Glomerular visceral epithelial cell (primary cell): ENCODE results near the gene SMG6.
"Not testable (repeated sequence)": the region's sequence is repeated elsewhere in the genome, so short reads cannot be mapped to it uniquely, and the experiment has no call there.

Source experiments
- DNase-seq: peaks from one replicate; pipeline ENCODE4 v3.0.0-alpha.2; 2016; ENCODE audit errors: extremely low spot score

The SMG6 gene

DNA sequence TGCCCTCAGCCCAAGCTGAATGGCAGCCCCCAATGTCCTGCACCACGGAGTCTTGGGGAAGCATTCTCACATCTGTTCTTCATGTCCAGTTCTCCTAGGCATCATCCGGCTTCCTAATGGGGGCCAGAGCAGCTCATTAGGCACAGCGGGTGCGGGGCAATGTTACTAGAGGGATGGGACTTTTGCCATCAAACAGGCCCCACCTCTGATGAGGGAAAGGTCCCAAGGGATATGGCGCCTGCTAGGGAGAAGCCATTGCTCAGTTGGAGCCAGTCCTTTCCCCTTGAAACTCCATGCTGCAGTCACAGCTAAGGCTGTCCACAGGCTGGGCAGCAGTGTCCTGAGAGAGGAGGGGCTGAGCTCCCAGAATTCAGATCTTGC, 275.4 kb downstream of the SMG6 start:
- DNase-seq = no peak

- DNase-seq = no peak
Measured at GRCh38 chr17:2027528-2028233, 275.9 kb downstream of the SMG6 start.

- DNase-seq = peak; percentile 66
Measured at GRCh38 chr17:2025622-2026309, 277.8 kb downstream of the SMG6 start.

DNA sequence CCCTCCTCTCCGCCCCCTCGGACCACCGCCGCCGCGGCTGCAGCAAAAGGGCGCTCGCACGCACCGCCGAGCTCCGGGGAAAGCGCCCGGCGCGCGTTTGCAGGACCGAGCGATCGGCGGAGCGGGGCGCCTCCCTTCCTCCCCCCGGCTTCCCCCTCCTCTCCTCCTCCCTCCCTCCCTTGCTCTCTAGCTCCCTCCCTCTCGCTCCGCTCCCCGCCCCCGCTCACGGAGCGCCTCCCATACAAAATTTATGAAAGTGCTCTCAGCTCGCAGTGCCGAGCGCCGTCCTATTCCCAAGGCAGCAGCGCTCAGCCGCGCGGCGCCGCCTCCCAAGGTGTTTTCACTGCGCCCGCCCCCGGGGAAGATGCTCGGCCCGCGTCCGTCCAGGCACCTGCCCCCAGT, 278.4 kb downstream of the SMG6 start, which contains the start of gene RTN4RL1:
RTN4RL1 (minus strand) TSS at position 115 of the 402 bp plus-strand sequence. CDS start 469 bp downstream, outside the sequence.
- peak; percentile 27 for DNase-seq

GRCh38 chr17:2024572-2025219, 278.9 kb downstream of the SMG6 start:
- no peak for DNase-seq

DNA sequence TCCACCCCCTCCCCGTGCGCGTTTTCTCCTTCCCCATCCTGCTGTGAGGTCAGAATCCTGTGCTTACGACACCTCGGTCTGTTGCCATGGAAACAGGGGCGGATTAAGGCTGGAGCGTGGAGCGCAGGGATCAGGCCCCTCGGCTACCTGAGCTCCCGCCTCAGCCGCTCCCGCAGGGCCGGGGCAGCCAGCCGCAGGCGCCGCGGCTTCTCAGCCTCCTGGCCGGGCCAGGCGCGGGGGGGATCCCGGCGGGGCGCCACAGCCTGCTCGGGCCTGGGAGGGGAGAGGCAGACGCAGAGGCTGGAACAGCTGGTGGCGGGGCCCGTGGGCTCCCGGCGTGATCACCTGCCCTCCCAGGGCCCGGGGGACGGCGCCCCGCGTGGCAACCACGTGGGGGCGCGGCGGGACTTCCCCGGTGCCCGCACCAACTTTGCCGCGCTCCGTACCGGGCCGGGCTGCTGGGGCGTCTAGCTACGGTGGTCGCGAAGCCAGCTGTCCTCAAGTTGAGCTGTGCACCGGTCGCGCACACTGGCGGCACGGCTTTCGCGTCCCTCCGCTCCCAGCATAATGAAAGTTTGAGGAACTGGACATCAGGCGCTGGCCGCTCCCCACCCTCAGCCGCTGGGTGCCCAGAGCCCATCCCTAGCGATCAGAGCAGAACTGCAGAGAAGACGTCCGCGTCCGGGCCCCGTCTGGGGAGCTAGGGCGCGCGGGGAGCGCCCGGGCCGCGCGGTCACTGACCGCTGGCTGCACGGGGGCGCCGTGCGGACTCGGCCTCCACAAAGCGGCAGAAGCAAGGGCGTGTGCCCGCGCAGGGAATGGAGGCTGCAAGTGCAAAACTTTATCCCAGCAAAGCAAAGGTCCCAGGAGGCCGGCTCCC, 279.7 kb downstream of the SMG6 start:
- no peak for DNase-seq

DNA sequence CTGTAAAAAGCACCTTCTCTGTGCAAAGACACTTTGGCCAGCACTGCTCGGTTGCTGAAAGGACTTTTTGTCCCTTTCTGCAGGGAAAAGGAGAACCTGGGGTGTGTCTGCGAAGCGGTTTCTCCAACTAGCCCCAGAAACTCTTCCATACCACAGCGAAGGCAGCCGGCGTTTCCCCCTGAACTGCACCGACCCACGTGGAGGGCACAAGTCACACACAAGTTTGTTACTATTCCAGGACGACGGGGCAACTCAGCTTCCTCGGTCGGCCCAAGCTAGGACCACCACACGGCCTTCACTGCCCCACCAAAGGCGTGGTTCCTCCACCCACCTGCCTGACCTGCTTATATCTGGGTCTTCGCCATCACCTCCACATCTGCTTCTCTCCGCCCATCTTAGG, 280.3 kb downstream of the SMG6 start:
- DNase-seq = no peak

DNA sequence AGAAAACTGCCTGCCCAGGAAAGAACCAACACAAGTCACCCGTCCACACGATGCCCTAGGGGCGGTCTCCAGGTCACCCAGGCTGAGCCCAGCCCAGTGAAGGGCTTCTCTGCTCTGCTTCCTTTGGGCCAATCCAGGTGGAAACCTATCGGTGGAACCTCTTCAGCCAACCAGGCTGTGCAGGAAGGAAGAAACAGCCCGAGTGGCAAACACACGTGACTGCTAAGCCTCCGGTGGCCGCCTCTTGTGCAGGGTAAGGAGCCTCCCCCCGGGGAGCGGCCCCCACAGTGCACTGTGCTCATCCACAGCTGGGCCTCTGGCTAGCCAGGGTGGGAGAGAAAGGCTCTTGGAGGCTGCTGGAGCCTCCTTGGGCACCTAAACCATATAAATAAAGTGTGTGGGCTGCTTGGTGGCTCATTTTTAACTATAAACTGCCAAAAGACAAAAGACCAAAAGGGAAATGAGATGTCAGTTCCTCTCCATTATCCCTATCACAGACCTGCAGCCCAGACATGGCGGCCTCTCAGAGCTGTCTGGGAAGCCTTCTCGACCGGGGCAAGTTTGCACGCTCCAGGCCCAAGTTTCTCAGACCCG, 280.8 kb downstream of the SMG6 start:
- no peak for DNase-seq

GRCh38 chr17:2020721-2021120, 282.9 kb downstream of the SMG6 start:
- DNase-seq = no peak

DNA sequence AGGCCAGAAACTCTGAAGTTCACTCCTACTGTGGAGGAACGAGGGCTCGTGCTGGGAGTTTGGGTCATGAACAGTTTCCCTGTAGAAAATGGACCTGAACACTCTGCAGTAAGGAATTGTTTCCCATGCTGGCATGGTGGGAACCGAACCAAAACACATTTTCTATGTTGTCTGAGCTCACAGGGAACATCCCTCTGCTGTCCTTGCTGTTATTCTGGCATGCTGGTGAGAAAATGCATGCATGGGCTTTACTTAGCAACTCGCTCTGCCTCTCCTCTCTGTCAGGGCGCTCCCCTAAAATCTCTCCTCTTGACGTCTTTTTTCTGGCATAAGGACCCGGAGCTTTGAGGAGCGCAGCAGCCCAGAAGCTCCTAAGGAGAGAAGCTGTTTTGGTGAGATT, 283.9 kb downstream of the SMG6 start:
- no peak for DNase-seq

DNA sequence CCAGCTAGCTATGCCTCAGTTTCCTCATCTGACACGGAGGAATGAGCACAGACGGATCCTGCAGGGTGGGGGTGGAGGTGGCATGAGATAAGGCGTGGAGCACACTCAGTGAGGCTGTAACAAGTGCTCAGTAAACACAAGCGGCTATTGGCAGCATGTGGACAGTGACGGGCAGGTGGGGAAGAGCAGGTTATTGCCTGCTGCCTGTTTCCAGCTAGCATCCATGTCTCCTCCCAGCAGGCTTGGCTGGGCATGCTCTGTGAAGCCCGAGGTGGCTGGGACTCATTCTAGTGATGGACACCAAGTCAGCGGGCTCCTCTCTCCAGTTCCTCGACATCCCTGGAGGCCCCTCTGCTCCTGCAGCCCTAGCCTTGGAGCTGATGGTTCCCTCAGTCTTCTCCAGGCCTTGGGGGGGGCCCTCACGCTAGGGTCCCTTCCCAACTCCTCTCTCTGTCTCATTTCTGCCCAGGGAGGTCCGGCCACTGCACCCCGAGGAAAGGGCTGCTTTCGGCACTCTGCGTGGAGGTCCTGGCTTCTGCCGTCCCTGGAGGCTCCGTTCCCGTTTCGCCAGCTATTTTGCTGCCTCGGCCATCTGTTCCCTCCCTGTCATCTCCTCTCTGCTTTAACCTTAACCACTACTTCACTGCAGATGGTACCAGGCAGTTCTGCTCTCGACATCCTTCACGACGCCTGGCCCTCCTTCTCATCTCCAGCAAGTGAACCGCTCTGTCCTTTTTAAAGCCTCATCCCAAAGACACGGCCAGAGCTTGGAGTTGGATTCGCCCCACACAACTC, 284.7 kb downstream of the SMG6 start:
- no peak for DNase-seq

DNA sequence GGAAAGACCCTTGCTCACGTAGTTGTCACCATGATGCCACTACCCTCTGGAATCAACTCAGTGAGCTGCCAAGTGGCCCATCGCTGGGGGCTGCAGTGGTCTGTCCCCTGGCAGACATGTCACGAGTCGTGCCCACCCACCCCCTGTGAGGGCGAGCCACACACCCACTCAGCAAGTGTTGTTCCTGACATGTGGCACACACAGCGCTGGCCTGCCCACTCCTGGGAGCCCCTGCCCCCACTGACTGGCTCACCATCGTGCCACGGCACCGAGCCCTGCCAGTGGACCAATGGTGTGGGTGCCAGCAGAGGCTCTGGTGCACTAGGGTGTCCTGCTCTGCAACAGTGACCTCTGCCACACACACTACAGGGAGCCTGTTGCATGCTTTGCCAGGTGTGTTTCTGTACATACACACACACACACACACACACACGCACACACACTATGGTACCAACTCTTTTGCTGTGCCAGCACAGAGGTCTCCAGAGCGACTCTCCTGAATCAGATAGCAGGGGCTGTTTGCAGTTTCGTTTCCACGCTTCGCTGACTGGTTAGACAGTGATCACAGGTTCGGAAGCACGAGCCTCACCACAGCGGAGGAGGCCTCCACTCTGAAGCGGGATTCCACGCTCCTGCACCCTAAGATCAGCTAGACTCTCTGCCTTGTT, 286.2 kb downstream of the SMG6 start:
- peak; percentile 52 for DNase-seq

DNA sequence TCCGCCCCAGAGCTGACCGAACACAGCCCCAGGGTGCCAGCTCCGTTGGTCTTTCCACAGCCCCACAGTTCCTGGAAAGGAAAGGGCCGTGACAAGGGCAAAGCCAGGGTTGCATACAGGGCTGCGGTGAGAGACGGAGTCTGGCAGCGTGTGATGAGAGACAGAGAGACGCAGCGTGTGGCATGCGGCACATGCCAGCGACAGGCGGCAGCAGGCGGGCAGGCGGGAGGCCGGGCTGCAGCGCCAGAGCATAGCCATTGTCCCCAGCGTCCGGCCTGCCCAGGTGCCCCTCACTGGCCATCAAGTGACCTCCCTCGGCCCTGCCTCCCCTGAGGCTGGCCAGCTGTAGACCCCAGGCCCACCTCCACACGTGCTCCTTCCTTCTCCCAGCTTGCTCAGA, 287.1 kb downstream of the SMG6 start:
- no peak for DNase-seq

DNA sequence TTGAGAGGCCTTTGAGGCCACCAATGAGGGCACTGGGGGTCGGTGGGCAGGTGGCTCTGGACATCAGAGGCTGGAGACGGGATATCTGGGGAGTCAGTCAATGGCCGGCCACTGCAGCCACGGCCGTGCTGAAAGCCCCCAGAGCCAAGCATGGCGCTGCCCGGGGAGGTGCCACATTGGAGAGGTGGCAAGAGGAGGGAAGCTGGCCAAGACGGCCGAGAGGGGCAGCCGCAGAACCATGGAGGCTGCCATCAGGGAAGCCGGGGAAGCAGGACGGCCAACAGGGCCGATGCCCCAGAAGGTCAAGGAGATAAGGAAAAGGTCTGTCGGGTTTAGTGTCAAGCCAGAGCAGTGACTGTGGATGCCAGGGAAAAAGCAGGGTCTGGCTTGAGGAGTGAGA, 288.3 kb downstream of the SMG6 start:
- DNase-seq = no peak

GRCh38 chr17:2013994-2014317, 289.6 kb downstream of the SMG6 start:
- DNase-seq = no peak

DNA sequence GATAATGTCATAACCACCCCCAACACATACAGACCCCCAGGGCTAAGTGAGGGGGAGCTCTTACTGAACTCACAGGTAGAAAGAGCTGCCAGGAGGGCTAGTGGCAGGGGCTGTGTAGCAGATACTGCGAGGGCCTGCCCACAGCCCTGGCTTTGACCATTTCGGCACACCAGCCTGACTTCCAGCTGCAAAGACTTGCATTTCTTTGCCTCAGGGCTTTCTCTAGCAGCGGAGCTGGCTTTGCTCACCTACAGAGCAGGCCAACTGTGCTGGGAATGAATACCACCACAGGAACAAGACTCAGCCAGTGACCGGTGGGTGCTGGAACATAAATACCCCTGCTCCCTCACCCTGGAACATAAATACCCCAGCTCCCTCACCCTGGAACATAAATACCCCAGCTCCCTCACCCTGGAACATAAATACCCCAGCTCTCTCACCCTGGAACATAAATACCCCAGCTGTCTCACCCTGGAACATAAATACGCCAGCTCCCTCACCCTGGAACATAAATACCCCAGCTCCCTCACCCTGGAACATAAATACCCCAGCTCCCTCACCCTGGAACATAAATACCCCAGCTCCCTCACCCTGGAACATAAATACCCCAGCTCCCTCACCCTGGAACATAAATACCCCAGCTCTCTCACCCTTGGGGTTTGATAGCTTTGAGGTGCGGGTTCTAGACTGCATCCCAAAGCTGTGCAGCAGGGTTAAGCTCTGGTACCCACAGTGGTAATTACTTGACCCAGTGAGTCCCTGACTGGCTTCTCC, 290.2 kb downstream of the SMG6 start:
- DNase-seq = not testable (repeated sequence)

DNA sequence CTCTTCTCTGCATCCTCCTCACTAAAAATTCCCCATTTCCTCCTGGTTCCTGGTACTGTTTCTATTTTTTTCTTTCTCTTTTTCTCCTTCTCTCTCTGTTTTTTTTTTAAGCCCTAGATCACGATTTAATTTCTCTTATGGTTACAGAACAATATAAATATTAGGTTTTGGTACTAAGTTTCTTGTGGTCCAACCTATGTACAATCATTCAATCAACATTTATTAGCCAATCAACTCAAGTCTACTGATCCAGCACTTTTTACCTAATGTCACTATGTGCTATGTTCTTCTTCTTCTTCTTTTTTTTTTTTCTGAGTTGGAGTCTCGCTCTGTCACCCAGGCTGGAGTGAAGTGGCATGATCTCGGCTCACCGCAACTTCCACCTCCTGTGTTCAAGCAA, 291.1 kb downstream of the SMG6 start:
- DNase-seq = no peak

DNA sequence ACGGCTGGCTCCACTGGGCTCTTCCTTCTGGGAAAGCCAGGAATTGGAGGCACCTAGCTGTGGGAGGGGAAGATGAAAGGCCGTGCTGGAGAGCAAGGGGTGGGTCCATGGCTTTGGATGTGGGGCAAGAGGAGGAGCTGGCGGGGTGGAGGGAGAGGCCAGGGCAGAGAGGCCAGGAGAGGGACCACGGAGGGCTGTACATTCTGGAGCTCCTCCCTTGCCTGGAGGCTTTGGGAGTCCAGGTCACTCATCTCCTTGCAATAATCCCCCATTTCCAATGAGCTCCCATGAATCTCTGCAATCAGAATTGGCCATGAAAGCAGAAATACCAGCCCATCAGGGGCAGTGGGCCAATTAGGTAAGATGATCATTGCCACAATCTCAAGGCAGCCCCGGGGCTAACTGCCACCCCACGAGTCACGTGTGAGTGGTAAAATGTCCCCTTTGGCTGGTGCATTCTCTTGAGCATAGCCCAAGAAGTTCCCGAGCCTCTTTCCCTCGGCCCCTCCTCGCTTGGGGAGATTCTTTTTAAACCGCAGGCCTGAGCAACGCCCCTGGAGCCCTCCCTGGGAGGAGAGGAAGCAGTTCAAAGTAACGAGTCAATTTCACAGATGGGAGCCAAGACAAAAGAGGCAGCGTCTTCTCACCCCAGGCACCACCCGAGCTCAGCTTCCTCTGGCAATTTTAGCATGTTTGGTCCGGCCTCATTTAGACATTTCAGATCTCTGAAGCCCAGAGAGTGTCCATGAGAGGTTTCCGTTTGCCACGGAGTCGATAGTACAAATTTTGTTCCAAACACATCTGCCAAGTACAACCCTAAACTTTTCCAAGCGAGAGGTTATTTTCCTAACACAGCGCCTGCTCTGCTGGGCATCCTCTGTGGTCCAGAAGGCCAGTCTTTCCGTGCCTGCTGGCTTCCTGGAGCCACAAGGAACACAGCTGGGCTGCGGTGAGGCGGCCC, 291.9 kb downstream of the SMG6 start:
- DNase-seq = no peak
